GM12878 (cell line): ENCODE results near the gene TLCD5. TPM values are rescaled to one million over a fixed set of nuclear protein-coding genes. Genes with fewer than 3 reads are reported as not detected.

Source experiments
- ATAC-seq: fragments of 200-7000 bp; cut with Tn5 transposase; 3 replicates; pipeline ENCODE4 v1.9.1; 2020; ENCODE audit warnings: mild to moderate bottlenecking, moderate library complexity
- BruUV-seq: library from RNA; stranded (reverse); fragments of 400-500 nt; replicated peaks from 2 replicates; lab custom pipeline; 2021; lab: Mats Ljungman, UMichigan
- CTCF ChIA-PET: fragments of 300-600 bp; sonication (Branson Sonifier 250); formaldehyde crosslinking; extraction: SDS; loops from one replicate; lab custom pipeline; 2021; ENCODE audit warnings: inconsistent platforms; lab: Yijun Ruan, JAX
- POLR2A ChIA-PET: fragments of 350-600 bp; formaldehyde crosslinking; extraction: SDS; loops from one replicate; lab custom pipeline; 2021; ENCODE audit warnings: inconsistent platforms; lab: Charles Lee
- RAD21 ChIA-PET: fragments of 300-600 bp; sonication (Branson Sonifier 250); formaldehyde crosslinking; loops from one replicate; lab custom pipeline; 2023; ENCODE audit warnings: antibody characterized with exemption; ENCODE audit not compliant: unreplicated experiment; lab: Charles Lee
- SMC1A ChIA-PET: fragments of 300-600 bp; sonication (Branson Sonifier 250); formaldehyde crosslinking; loops from one replicate; lab custom pipeline; 2023; ENCODE audit not compliant: unreplicated experiment, uncharacterized antibody; lab: Charles Lee
- DNase-seq: peaks from one replicate; pipeline ENCODE4 v3.0.0-alpha.2; 2011; ENCODE audit warnings: low read depth, low spot score
- FAIRE-seq: peaks from 3 replicates; lab custom pipeline; 2011; peaks lifted over from hg19 to GRCh38; lab: Jason Lieb, UNC
- H2AFZ ChIP-seq: 2 replicates; pipeline ENCODE4 v1.6.0; 2011; ENCODE audit warnings: low read depth, low read length, control low read depth; ENCODE audit not compliant: control insufficient read depth
- H3K27ac ChIP-seq: 2 replicates; pipeline ENCODE4 v1.5.1; 2011; ENCODE audit warnings: control low read depth; ENCODE audit not compliant: control insufficient read depth, insufficient read depth
- H3K27me3 ChIP-seq, 2 experiments: replicated peaks in 1 of 2; 2 replicates each; pipeline versions ENCODE4 v1.6.0 to v1.6.1; 2011; ENCODE audit warnings: low read length in 1 of 2; ENCODE audit not compliant: control insufficient read depth in 2 of 2, insufficient read depth in 2 of 2
- H3K36me3 ChIP-seq, 2 experiments: 2 replicates each; pipeline ENCODE4 v1.5.1; 2011; ENCODE audit warnings: low read length in 1 of 2; ENCODE audit not compliant: control insufficient read depth in 2 of 2, insufficient read depth in 2 of 2
- H3K4me1 ChIP-seq: 2 replicates; pipeline ENCODE4 v1.6.1; 2011; ENCODE audit warnings: mild to moderate bottlenecking, low read length, moderate library complexity, mixed read lengths; ENCODE audit not compliant: control insufficient read depth, insufficient read depth
- H3K4me2 ChIP-seq: 2 replicates; pipeline ENCODE4 v1.6.0; 2011; ENCODE audit warnings: control low read depth; ENCODE audit not compliant: control insufficient read depth, insufficient read depth
- H3K4me3 ChIP-seq: fragments of 200-600 bp; sonication (generic); 2 replicates; pipeline ENCODE4 v1.5.1; 2016
- H3K79me2 ChIP-seq: 2 replicates; pipeline ENCODE4 v1.6.0; 2011; ENCODE audit warnings: low read length; ENCODE audit not compliant: control insufficient read depth, insufficient read depth
- H3K9ac ChIP-seq: 2 replicates; pipeline ENCODE4 v1.8.0; 2011; ENCODE audit warnings: low read length, control low read depth, mixed read lengths; ENCODE audit not compliant: control insufficient read depth, insufficient read depth
- H3K9me3 ChIP-seq: replicated peaks from 3 replicates; pipeline ENCODE4 v1.5.1; 2011; ENCODE audit warnings: mild to moderate bottlenecking, low read length; ENCODE audit not compliant: control insufficient read depth, insufficient read depth
- H4K20me1 ChIP-seq: 2 replicates; pipeline ENCODE4 v1.6.0; 2011; ENCODE audit not compliant: control insufficient read depth, insufficient read depth
- BRCA1 ChIP-seq: IDR thresholded peaks from 2 replicates; pipeline ENCODE4 v1.6.1; 2011; ENCODE audit warnings: low read depth, low read length, improper control_type of control experiment
- IRF4 ChIP-seq: IDR thresholded peaks from 2 replicates; pipeline ENCODE4 v1.6.1; 2011; ENCODE audit warnings: low read depth, low read length
- LARP7 ChIP-seq: fragments of 450-650 bp; IDR thresholded peaks from 2 replicates; pipeline ENCODE4 v1.6.1; 2017; ENCODE audit warnings: mild to moderate bottlenecking
- MTA3 ChIP-seq: IDR thresholded peaks from 2 replicates; pipeline ENCODE4 v1.6.1; 2012; ENCODE audit warnings: low read length, inconsistent platforms, borderline replicate concordance
- PML ChIP-seq: IDR thresholded peaks from 2 replicates; pipeline ENCODE4 v1.6.1; 2012; ENCODE audit warnings: low read length, inconsistent platforms
- RAD21 ChIP-seq: IDR thresholded peaks from 2 replicates; pipeline ENCODE4 v1.6.1; 2011; ENCODE audit warnings: mild to moderate bottlenecking, low read depth, low read length, moderate library complexity; ENCODE audit not compliant: insufficient read depth
- RELA ChIP-seq: fragments of 450-650 bp; IDR thresholded peaks from 2 replicates; pipeline ENCODE4 v1.8.0; 2014; ENCODE audit warnings: borderline replicate concordance; ENCODE audit not compliant: partially characterized antibody
- SIN3A ChIP-seq: IDR thresholded peaks from 2 replicates; pipeline ENCODE4 v1.6.1; 2012; ENCODE audit warnings: low read depth, low read length, improper control_type of control experiment
- SREBF1 ChIP-seq: IDR thresholded peaks from 2 replicates; pipeline ENCODE4 v1.6.1; 2012; ENCODE audit warnings: mild to moderate bottlenecking, low read length
- TCF7 ChIP-seq: IDR thresholded peaks from 2 replicates; pipeline ENCODE4 v1.6.1; 2014; ENCODE audit warnings: antibody characterized with exemption, borderline replicate concordance
- WRNIP1 ChIP-seq: IDR thresholded peaks from 2 replicates; pipeline ENCODE4 v1.6.1; 2011; ENCODE audit warnings: low read depth, low read length, improper control_type of control experiment, borderline replicate concordance
- ZNF274 ChIP-seq: IDR thresholded peaks from one replicate; pipeline ENCODE4 v1.8.0; 2011; ENCODE audit not compliant: insufficient read length, insufficient read depth
- WGBS: methylation state at CpG from one replicate; pipeline ENCODE4 v1.1.6; 2016; ENCODE audit warnings: low lambda C conversion rate; ENCODE audit not compliant: insufficient replicate concordance, insufficient coverage; ENCODE audit errors: missing lambda C conversion rate; 5-methylcytosine and 5-hydroxymethylcytosine counted together
- in situ Hi-C: fragments of 300-500 bp; cut with MboI; formaldehyde crosslinking; loops from 9 replicates; pipeline ENCODE4 v1.14.3; 2018; ENCODE audit warnings: mixed read lengths
- intact Hi-C: fragments of 100-400 bp; cut with micrococcal nuclease; formaldehyde crosslinking; loops from one replicate; pipeline ENCODE4 v1.14.2; 2022; ENCODE audit not compliant: unreplicated experiment
- polyA plus RNA-seq, 11 experiments: library from polyadenylated mRNA; depleted of rRNA in 4 of 11; unstranded in 6 of 11; stranded (reverse) in 5 of 11; fragments of >200 nt; fragmentation: Nextera tagmentation in 4 of 11; fragmentation: Illumina TruSeq in 1 of 11; extraction: Ambion mirVana in 4 of 11; extraction: Trizol in 1 of 11; gene quantifications; 1 replicate in 1 of 11; 2 replicates in 10 of 11; pipeline versions ENCODE4 v1.2.1 to v1.2.3, GENCODE V29; 2011 to 2016; ENCODE audit warnings: inconsistent platforms in 2 of 11, missing spikeins in 2 of 11, low read depth in 1 of 11
- total RNA-seq, 4 experiments: library from RNA; depleted of rRNA in 3 of 4; stranded (reverse); fragments of >200 nt in 3 of 4; fragmentation: Illumina TruSeq in 1 of 4; extraction: Trizol in 1 of 4; gene quantifications; 2 replicates each; pipeline versions ENCODE4 v1.2.1 to v1.2.3, GENCODE V29; 2013 to 2021
- TF ChIP-seq, protein P1 (sequence below): fragments of 450-650 bp; IDR thresholded peaks from 2 replicates; pipeline ENCODE4 v1.6.1; 2017; ENCODE audit warnings: mild to moderate bottlenecking, low read depth, inconsistent platforms; ENCODE audit not compliant: poor library complexity, severe bottlenecking
- TF ChIP-seq, protein P2 (sequence below): fragments of 450-650 bp; formaldehyde crosslinking; IDR thresholded peaks from 2 replicates; pipeline ENCODE4 v1.4.0; 2022; ENCODE audit warnings: mild to moderate bottlenecking, moderate library complexity
- TF ChIP-seq, protein P3 (sequence below): fragments of 450-650 bp; formaldehyde crosslinking; IDR thresholded peaks from 2 replicates; pipeline ENCODE4 v1.5.0; 2022; ENCODE audit warnings: mild to moderate bottlenecking, missing genetic modification characterization
- TF ChIP-seq, protein P4 (sequence below): IDR thresholded peaks from 2 replicates; pipeline ENCODE4 v1.6.1; 2011; ENCODE audit warnings: mild to moderate bottlenecking, low read depth, low read length, moderate library complexity; ENCODE audit not compliant: insufficient replicate concordance

Gene TLCD5
- total and polyA plus RNA-seq, 10 of the 15 experiments (the other 5 are each of a cell fraction or from before 2014, with no cell fraction given): 2.4 to 13.3 (median 3.2) TPM

DNA sequence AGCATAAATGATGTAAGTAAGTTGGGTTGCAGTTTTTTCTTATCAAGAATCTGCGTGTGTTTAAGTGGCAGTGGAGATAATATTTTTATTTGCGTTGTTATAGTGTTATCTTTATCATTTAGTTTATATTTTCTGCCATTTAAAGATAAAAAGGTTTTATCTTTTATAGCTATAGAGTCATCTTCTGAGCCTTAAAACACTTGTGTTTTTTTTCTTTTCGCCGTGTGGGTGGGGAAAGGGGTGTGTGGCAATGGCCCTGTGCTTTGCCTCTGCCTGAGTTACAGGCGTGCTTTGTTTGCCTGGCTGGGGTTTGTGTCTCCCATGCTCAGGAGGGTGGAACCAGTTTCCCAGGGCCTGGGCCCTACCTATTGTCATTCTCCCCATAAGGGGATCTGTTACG lies 27.3 kb downstream of the TLCD5 start:
- WGBS: 88% methylated on average over 6 of the region's 6 CpGs
- RAD21 ChIA-PET: no interaction called here
- FAIRE-seq (no peak), DNase-seq (no peak), ATAC-seq (no peak)
- Histone ChIP-seq H3K4me2 (no peak overlapping the region), H3K27ac (no peak overlapping the region), H2AFZ (no peak overlapping the region), H3K27me3 (no peaks in the 10 kb centered on the region), H3K4me3 (no peak overlapping the region), H3K79me2 (peaks cover 10% of the 10 kb centered on the region), H3K36me3 (no peaks in the 10 kb centered on the region; a peak in 3 of 4 replicates), H3K4me1 (no peaks in the 10 kb centered on the region), H3K9ac (no peak overlapping the region), H3K9me3 (no peaks in the 10 kb centered on the region), H4K20me1 (no peaks in the 10 kb centered on the region)
- SMC1A ChIA-PET: interaction anchor here (1.0 kb wide), 1 partner anchor 39 kb away, joined by 3 read pairs; no protein-coding TSS in a partner anchor
- BruUV-seq: no TSS peak
- CTCF ChIA-PET: interaction anchor here (1.0 kb wide), 1 partner anchor 9 kb away, joined by 3 read pairs; no protein-coding TSS in a partner anchor
- intact Hi-C loops (no loop called here), in situ Hi-C loops (no loop called here)
- POLR2A ChIA-PET: no interaction called here
- no peak for TF ChIP-seq RELA
- no peak for TF ChIP-seq IRF4
- TF ChIP-seq, protein P1, sequence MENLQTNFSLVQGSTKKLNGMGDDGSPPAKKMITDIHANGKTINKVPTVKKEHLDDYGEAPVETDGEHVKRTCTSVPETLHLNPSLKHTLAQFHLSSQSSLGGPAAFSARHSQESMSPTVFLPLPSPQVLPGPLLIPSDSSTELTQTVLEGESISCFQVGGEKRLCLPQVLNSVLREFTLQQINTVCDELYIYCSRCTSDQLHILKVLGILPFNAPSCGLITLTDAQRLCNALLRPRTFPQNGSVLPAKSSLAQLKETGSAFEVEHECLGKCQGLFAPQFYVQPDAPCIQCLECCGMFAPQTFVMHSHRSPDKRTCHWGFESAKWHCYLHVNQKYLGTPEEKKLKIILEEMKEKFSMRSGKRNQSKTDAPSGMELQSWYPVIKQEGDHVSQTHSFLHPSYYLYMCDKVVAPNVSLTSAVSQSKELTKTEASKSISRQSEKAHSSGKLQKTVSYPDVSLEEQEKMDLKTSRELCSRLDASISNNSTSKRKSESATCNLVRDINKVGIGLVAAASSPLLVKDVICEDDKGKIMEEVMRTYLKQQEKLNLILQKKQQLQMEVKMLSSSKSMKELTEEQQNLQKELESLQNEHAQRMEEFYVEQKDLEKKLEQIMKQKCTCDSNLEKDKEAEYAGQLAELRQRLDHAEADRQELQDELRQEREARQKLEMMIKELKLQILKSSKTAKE: no peak
- no peak for TF ChIP-seq SIN3A
- TF ChIP-seq WRNIP1: no peak
- TF ChIP-seq, protein P2, sequence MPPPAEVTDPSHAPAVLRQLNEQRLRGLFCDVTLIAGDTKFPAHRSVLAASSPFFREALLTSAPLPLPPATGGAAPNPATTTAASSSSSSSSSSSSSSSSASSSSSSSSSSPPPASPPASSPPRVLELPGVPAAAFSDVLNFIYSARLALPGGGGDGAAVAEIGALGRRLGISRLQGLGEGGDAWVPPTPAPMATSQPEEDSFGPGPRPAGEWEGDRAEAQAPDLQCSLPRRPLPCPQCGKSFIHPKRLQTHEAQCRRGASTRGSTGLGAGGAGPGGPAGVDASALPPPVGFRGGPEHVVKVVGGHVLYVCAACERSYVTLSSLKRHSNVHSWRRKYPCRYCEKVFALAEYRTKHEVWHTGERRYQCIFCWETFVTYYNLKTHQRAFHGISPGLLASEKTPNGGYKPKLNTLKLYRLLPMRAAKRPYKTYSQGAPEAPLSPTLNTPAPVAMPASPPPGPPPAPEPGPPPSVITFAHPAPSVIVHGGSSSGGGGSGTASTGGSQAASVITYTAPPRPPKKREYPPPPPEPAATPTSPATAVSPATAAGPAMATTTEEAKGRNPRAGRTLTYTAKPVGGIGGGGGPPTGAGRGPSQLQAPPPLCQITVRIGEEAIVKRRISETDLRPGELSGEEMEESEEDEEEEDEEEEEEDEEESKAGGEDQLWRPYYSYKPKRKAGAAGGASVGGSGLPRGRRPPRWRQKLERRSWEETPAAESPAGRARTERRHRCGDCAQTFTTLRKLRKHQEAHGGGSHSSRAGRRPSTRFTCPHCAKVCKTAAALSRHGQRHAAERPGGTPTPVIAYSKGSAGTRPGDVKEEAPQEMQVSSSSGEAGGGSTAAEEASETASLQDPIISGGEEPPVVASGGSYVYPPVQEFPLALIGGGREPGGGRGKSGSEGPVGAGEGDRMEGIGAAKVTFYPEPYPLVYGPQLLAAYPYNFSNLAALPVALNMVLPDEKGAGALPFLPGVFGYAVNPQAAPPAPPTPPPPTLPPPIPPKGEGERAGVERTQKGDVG (CRISPR knock-in tag): no peak
- TF ChIP-seq LARP7: no peak
- no peak for TF ChIP-seq RAD21
- no peak for TF ChIP-seq SREBF1
- no peak for TF ChIP-seq TCF7
- TF ChIP-seq MTA3: no peak
- TF ChIP-seq PML: no peak
- TF ChIP-seq, protein P3, sequence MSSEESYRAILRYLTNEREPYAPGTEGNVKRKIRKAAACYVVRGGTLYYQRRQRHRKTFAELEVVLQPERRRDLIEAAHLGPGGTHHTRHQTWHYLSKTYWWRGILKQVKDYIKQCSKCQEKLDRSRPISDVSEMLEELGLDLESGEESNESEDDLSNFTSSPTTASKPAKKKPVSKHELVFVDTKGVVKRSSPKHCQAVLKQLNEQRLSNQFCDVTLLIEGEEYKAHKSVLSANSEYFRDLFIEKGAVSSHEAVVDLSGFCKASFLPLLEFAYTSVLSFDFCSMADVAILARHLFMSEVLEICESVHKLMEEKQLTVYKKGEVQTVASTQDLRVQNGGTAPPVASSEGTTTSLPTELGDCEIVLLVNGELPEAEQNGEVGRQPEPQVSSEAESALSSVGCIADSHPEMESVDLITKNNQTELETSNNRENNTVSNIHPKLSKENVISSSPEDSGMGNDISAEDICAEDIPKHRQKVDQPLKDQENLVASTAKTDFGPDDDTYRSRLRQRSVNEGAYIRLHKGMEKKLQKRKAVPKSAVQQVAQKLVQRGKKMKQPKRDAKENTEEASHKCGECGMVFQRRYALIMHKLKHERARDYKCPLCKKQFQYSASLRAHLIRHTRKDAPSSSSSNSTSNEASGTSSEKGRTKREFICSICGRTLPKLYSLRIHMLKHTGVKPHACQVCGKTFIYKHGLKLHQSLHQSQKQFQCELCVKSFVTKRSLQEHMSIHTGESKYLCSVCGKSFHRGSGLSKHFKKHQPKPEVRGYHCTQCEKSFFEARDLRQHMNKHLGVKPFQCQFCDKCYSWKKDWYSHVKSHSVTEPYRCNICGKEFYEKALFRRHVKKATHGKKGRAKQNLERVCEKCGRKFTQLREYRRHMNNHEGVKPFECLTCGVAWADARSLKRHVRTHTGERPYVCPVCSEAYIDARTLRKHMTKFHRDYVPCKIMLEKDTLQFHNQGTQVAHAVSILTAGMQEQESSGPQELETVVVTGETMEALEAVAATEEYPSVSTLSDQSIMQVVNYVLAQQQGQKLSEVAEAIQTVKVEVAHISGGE (CRISPR knock-in tag): no peak
- TF ChIP-seq BRCA1: no peak
- TF ChIP-seq, protein P4, sequence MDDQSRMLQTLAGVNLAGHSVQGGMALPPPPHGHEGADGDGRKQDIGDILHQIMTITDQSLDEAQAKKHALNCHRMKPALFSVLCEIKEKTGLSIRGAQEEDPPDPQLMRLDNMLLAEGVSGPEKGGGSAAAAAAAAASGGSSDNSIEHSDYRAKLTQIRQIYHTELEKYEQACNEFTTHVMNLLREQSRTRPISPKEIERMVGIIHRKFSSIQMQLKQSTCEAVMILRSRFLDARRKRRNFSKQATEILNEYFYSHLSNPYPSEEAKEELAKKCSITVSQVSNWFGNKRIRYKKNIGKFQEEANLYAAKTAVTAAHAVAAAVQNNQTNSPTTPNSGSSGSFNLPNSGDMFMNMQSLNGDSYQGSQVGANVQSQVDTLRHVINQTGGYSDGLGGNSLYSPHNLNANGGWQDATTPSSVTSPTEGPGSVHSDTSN: no peak
- no peak for TF ChIP-seq ZNF274
